ENCODE data around the gene ILK.

The ILK gene

GRCh38 chr11:6574816-6575715 lies 28.5 kb upstream of the ILK start:
- DNase-seq = no peak

GRCh38 chr11:6576471-6577373 lies 26.9 kb upstream of the ILK start:
- DNase-seq = no peak

DNA sequence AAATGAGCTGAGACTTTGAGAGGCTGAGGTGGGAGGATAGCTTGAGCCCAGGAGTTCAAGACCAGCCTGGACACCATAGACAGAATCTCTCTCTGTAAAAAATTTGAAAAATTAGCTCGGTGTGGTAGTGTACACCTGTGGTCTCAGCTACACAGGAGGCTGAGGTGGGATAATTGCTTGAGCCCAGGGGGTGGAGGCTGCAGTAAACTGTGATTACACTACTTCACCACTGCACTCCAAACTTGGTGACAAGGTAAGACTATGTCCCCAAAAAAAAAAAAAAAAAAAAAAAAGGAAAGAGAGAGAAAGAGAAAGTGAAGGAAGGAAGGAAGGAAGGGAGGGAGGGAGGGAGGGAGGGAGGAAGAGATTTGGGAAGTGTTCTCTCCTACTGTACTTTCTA lies 25.4 kb upstream of the ILK start:
- no peak for DNase-seq

DNA sequence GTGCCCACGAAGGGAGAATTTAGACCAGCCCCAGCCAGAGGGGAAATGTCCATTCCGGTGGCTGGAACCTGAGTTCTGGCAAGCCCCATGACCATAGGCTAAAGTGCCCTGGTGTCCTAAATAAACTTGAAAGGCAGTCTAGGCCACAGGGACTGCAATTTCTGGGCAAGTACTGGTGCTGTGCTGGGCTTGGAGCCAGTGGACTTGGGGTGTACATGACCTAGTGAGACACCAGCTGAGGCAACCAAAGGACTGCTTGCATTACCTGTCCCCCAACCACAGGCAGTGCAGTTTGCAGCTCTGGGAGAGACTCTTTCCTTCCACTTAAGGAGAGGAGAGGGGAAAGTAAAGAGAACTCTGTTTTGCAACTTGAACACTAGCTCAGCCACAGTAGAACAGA lies 23.9 kb upstream of the ILK start:
- DNase-seq = no peak

- DNase-seq = no peak
These were observed 20.0 kb upstream of the ILK start for GRCh38 chr11:6583584-6583983.

DNA sequence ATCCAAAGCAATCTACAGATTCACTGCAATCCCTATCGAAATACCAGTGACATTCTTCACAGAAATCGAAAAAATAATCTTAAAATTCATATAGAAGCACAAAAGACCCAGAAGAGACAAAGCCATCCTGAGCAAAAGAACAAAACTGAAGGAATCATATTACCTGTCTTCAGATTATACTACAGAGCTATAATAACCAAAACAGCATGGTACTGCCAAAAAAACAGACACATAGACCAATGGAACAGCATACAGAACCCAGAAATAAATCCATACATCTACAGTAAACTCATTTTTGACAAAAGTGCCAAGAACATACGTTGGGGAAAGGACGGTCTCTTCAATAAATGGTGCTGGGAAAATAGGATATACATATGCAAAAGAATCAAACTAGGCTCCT lies 19.0 kb upstream of the ILK start:
- no peak for DNase-seq

- DNase-seq = no peak
These were observed 16.9 kb upstream of the ILK start for GRCh38 chr11:6586434-6587359.

DNA sequence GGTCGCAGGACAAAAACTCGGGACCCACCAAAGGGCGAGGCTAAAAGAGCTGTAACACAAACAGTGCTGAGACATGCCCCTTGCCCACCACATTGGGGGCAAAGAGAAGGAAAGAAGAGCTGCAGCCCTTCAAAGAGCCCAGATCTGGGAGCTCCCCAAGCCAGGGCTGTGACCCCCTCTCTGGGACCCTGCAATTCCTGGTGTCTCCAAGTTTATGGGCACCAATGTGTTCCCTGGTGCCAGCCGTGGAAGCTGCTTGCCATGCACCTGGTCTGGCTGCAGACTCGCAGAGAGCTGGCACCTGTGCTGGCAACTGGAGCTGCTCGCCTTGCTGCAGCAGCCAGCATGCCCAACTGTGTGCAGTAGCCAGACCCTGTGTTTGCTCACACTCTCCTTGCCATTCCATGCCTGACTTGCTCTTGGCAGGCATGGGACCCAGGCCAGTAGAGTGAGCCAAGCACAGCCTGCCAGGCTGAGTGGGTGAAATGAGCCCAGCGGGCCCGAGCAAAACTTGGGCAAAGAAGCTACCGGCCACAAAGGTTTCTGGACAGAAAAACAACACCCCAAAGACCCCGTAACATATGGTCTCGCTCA lies 16.1 kb upstream of the ILK start:
- no peak for DNase-seq

GRCh38 chr11:6588018-6588417 lies 15.6 kb upstream of the ILK start:
- DNase-seq = no peak

DNA sequence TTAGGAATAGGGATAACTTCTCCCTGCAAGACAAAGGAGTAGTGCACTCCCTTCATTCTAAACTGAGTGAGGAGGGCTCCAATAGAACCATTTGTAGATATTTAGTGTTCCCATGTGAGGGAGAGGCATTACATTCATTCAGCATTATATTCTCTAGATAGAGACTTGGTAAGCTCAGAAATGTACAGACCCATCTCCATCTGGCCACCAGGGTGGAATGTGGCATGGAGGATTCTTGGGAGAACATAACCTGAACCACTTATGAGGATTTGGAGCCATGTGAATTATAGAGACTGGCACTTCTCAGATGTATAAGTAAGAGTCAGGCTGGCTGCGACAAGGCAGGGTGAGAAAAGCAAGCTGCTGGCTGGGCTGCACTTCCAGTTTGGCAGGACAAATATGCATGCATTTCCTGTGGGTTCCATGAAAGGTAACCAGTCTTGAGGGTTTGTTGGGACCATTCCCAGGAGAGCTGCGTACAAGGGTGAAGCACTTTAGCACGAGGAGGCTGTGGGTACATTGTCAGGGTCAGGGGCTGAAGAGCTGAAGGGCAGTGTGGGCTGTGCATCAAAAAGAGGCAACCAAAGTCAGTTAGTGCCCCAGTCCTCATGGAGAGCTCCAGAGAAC lies 9.3 kb upstream of the ILK start:
- no peak for DNase-seq

GRCh38 chr11:6596239-6596877 lies 7.2 kb upstream of the ILK start:
- DNase-seq = no peak

- DNase-seq = no peak
These were observed 5.0 kb upstream of the ILK start for GRCh38 chr11:6598555-6598954.

GRCh38 chr11:6599449-6599848 lies 4.1 kb upstream of the ILK start:
- no peak for DNase-seq

GRCh38 chr11:6599881-6600390 lies 3.6 kb upstream of the ILK start:
- DNase-seq = no peak

- DNase-seq = no peak
These were observed 2.5 kb upstream of the ILK start for GRCh38 chr11:6601041-6601461.

GRCh38 chr11:6602096-6602940 lies 1.3 kb upstream of the ILK start:
- no peak for DNase-seq

DNA sequence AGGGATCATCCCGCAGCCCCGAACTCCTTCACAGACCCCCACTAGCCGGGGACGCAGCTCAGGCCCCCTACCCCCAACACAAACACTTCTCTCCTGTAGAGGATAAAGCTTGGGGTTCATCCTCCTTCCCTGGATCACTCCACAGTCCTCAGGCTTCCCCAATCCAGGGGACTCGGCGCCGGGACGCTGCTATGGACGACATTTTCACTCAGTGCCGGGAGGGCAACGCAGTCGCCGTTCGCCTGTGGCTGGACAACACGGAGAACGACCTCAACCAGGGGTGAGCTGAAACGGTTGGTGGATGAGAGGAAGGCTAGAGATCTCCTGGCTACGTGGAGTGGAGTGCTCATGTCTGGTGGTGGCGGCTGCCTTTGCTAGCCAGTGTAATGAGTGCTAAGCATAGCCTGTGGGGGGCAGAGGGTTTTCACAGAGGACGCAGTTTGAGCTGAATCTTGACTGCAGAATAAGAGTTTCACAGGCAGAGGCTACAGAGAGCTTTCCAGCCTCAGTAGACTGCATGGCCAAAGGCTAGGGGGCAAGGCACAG lies 580 bp downstream of the ILK start:
- DNase-seq = no peak

- no peak for DNase-seq
These were observed 1.2 kb downstream of the ILK start for GRCh38 chr11:6604790-6605189.

DNA sequence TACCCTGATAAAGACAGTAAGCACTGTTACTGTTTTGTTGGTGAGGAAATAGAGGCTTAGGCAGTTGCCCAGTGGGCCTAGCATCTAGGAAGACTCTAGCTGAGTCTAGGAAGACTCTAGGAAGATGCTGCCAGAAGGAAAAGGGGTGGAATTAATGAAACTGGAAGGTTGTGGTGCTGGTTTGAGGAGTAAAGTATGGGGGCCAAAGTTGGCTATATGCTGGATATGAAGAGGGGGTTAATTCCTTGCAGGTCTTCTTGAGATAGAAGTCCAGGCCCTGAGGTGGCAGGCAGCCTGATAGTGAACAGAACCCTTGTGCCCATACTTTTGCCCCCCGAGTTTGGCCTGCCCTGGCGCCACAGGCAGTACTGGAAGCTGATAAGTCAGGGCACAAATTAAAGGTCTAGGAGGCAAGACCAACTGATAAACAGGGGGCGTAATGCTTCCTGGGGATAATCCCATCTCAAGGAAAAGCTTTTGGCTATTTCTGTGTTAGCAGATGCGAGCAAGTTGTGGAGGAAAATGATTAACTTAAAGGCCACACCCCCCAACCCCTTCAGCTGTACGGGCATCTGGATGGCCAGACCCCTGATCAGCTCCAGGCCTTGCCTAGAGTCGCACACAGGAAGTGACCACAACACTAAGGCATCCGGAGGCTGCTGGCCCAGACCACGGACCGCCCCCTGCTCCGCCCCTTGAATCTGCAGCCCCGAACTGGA lies 3.1 kb downstream of the ILK start:
- DNase-seq = peak; percentile 62

Data from NCI-H774 (cell line).